Measurements from ENCODE around the gene CUL4B.
"Not testable (repeated sequence)": the region's sequence is repeated elsewhere in the genome, so short reads cannot be mapped to it uniquely, and the experiment has no call there.

The CUL4B gene

GRCh38 chrX:120522820-120523219, 37.9 kb downstream of the CUL4B start:
- no peak for DNase-seq (ENCODE audit: low read depth)

GRCh38 chrX:120517936-120518335, 42.8 kb downstream of the CUL4B start:
- DNase-seq (ENCODE audit: low read depth): peak; percentile 48

DNA sequence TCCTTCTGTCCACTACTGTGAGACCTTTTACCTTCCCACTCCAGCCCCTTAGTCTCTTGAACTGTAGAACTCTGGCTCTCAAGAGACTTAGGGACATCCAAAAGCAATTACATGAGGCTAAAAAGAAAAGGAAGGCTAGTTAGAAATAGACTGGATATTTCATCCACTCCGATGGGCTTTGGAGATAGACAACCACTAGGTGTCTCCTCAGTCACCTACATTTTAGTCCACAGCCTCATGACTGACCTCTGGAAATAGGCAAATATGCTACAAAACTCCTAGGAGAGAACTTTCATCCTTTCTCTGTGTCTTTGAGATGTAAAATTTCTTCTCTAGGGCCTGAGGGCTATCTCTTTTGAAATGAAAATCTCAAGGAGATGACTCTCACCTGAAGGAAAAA, 46.5 kb downstream of the CUL4B start:
- DNase-seq (ENCODE audit: low read depth): peak; percentile 22

DNA sequence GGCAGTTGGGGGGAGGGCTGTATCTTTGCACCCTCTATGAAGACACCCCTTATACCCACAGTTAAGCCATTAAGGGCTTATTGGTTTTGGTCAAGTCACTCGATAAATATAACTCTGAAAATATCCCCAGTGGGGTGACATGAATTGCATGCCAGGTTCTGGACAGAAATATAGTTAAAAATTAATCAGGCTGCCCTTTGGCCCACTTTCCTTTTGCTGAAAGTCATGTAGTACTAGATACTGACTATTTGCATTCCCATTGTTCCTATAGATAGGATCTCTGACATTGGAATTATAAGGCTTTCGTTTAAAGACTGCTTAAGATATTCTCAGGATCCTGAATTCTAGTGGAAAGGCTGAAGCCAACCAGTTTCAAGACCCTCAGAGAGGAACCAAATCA, 48.1 kb downstream of the CUL4B start:
- DNase-seq (ENCODE audit: low read depth): no peak

GRCh38 chrX:120512222-120512621, 48.5 kb downstream of the CUL4B start:
- no peak for DNase-seq (ENCODE audit: low read depth)

DNA sequence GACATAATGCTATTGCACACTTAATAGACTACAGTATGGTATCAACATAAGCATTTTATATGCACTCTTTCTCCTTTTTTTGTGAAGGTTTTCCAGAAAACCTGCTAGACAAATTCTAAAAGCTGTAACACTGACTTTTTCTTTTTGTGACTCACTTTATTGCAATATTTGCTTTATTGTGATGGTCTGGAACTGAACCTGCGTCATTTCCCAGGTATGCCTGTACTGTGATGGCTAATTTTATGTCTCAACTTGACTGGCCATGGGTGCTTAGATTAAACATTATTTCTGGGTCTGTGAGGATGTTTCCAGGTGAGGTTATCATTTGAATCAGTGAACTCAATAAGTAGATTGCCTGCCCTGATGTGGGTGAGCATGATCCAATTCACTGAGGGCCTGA, 56.2 kb downstream of the CUL4B start:
- no peak for DNase-seq (ENCODE audit: low read depth)

DNA sequence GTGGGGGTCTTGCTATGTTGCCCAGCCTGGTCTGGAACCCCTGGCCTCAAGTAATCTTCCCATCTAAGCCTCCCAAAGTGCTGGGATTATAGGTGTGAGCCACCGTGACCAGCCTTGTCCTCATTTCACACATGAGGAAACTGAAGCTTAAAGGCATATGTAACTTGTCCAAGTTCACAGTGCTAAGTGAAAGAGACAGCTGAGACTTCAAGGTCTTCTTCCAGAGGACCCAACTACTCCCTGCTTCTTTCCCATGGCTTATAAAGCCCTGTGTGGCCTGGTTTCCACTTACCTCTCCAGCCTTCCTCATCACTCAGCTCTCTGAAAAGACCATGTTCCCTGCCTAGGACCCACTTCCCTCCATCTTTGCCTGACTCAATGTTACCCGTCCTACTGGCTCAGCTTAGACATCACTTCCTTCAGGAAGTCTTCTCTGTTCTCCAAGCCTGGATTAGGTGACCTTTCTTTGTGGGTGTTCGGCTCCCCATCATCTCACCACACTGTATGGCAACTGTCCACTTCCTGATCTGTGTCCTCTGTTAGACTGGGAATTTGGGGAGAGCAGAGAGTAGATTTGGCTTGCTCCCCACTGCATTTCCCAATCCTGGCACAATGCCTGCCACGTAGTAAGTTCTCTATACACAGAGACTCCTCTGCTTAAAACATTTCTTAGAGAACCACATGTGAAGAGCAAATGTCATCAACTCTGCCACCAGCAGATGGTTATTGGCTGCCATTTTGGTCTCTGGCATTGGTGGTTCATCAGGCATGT, 61.3 kb downstream of the CUL4B start:
- no peak for DNase-seq (ENCODE audit: low read depth)

DNA sequence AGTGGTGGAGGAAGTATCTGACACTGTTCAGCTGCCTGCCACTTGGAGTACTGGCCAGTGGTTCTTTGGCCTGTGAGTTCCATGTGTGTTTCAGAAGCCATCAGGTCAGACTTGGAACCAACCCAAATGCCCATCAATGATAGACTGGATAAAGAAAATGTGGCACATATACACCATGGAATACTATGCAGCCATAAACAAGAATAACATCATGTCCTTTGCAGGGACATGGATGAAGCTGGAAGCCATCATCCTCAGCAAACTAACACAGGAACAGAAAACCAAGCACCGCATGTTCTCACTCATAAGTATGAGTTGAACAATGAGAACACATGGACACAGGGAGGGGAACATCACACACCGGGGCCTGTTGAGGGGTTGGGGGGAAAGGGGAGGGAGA, 70.6 kb downstream of the CUL4B start:
- not testable (repeated sequence) for DNase-seq (ENCODE audit: low read depth)

DNA sequence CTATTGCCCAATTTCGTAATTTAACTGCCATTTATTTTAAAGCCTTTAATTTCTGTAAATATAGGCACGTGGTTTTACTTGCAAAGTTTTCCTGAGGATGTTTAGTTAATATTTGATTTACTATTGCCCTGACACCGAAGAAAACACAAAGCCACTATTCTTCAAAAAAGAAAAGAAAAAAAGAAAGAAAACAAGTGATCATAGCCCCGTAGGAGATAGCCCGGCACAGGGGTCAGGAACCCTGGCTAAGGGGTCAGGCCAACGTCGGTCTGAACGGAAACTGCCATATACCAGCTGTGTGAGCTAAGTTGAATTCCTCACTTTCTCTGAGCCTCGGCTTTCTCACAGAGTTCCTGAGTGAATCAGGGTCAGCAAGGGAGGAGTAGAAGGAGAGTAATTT, 74.0 kb downstream of the CUL4B start:
- DNase-seq (ENCODE audit: low read depth): no peak

DNA sequence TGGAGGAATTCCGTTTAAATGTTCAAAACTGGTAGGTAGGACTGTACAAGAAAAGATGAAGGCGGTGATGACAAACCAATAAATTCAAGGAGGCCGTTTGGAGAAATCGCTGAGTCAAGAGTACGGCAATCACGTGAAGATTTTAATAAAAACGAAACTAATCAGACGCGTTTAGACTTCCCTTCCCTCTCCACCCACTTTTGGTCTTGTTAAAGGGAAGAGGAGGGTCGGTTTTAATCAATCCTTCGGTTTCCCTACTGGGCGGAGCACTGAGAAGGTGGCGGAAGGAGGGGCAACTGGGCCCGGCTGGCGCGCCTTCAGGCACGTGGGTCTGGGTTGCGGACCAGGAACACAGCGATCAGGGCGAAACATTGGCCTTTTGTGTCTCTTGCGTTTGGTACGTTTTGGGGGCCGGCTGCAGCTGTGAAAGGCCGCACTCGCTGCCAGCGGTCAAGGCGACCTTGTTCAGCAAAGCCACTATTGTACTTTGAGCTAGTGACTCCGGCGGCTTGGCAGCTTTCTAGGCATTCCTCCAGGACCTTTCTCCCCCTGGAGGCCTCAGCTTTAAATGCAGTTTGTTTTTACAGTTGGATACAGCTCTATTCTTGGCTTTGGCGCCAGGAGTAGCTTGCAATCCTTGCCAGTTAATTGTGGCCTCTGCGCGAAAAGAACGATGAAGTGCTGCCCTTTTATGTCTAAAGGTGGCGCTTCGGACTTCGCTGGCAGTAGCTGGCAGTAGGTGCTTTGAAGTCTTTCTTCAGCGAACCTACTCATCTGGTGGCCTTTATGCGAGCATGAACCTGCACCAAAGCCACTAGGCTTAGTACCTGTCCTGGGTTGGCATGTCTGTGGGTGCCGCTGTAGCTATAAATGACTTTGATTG, 74.9 kb downstream of the CUL4B start:
- peak; percentile 77 for DNase-seq (ENCODE audit: low read depth)

DNA sequence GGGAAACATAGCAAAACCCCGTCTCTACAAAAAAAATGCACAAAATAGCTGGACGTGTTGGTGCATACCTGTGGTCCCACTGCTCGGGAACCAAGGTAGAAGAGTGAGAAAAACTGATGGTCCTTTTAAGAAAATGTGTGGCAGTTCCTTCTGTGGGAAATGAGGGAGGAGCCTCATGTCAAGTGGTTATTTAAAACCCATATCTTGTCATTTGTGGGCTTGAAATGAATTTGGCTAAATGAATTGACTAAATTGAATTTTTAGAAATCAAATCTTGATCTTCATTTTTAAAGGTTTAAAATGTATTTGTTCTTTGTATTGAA, 75.5 kb downstream of the CUL4B start:
- DNase-seq (ENCODE audit: low read depth): no peak

- no peak for DNase-seq (ENCODE audit: low read depth)
Measured at GRCh38 chrX:120477453-120477852, 83.3 kb downstream of the CUL4B start.

DNA sequence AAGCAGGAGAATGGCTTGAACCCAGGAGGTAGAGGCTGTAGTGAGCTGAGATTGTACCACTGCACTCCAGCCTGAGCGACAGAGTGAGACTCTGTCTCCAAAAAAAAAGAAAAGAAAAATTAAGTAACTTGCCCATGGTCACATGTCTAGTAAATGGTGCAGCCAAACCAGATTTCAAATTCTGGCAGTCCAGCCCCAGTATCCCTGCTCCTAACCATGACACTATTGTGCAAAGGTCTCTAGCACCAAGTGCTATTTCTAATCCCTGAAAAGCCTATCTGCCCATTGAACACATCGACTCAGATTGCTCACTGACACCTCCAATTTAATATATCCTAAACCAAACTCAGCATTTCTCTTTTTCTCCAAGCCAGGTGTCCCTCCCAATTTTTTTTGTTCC, 84.0 kb downstream of the CUL4B start:
- no peak for DNase-seq (ENCODE audit: low read depth)

DNA sequence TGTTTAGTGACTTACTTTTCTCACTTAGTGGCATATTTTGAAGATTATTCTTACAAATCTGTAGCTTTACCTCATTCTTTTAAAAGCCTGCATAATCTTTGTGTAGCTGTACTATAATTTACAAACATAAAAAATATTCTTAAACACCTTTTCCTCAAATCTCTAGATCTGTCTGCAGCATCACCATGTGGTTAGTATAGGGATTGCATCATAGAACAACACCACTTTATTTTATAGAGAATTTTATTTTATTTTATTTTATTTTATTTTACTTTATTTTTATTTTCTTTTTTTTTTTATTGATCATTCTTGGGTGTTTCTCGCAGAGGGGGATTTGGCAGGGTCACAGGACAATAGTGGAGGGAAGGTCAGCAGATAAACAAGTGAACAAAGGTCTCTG, 85.3 kb downstream of the CUL4B start:
- DNase-seq (ENCODE audit: low read depth): peak; percentile 26
